Right lung (tissue), 5 donors: ENCODE data around the gene SLC31A1. TPM values are rescaled to one million over a fixed set of nuclear protein-coding genes. Genes with fewer than 3 reads are reported as not detected.

ENCODE experiments used
- DNase-seq, 2 donors: peaks; one replicate each; pipeline ENCODE4 v3.0.0-alpha.2; 2013
- polyA plus RNA-seq, 5 donors: library from polyadenylated mRNA; unstranded; fragments of 120-200 nt; gene quantifications; one replicate each; pipeline versions ENCODE4 v1.2.1 to v1.2.3, GENCODE V29; 2013; ENCODE audit warnings: inconsistent platforms in 1 of 5, low replicate concordance in 1 of 5; ENCODE audit not compliant: insufficient read length in 5 of 5, insufficient read depth in 1 of 5

The SLC31A1 gene
- polyA plus RNA-seq, 5 donors: 14.9 to 18.8 (median 15.3) TPM

- no peak for DNase-seq
These were observed 80.2 kb downstream of the SLC31A1 start for GRCh38 chr9:113301548-113301947.

DNA sequence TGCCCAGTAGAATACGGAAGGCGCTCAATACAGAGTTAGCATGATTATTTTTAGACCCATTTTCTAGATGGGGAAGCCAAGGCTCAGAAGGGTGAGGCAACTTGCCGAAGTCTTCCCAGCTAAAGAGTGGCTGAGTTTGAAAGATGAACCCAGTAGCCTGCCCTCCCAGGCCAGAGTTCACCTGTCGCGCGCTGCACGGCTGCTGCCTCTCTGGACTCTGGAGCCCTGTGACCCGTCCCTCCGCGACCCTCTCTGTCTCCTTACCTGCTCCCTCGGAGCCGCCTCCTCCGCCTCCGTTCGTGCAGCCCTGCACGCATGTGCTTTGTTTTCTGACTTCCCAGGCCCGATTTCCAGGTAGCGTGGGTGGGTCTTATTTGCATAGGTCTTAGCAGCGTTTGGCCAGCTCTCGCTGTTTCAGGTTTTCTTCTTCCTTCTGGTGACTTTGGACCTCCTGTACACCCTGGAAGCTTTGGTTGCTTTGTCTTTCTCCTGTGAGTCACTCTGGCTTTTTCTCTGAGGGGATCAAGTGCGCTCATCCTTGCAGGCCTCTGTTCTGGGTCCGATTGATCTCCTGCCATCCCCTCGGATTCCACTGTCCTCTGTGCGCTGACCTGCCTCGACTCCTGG, 81.6 kb downstream of the SLC31A1 start, which contains the start of gene RNF183:
TSS of gene RNF183 (minus strand) at position 585 of the 627 bp plus-strand sequence. CDS start 5,192 bp downstream, outside the sequence.
- no peak for DNase-seq

GRCh38 chr9:113306566-113306965, 85.2 kb downstream of the SLC31A1 start:
- no peak for DNase-seq

- no peak for DNase-seq
These were observed 86.1 kb downstream of the SLC31A1 start for GRCh38 chr9:113307396-113307975.

GRCh38 chr9:113309204-113309813, 88.0 kb downstream of the SLC31A1 start:
- DNase-seq: peak in 1 of 2 donors; percentile 27

- no peak for DNase-seq
These were observed 89.2 kb downstream of the SLC31A1 start for GRCh38 chr9:113310538-113310937.

DNA sequence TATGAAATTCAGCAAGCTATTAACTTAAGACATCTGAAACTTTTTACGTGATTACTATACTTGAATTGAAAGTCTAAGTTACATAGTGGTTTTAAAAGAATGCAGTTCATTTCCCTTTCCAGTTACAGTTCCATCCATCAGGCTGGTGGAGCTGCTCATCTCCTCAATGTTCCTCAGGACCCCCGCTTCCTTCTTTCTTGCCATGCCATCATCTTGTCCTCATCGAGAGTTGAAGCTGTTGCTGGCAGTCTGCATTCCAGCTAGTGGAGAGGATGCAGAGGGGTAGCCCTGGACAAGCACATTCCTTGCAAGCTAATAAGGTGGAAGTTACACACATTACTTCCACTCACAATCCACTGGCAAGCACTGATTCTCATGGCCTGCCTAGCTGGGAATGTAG, 90.6 kb downstream of the SLC31A1 start:
- DNase-seq: no peak

- no peak for DNase-seq
These were observed 91.9 kb downstream of the SLC31A1 start for GRCh38 chr9:113313261-113313660.

Other genes with a start within 250 kb of the SLC31A1 start
- gene ZNF883, start 209.4 kb upstream of the SLC31A1 start, polyA plus RNA-seq: 1 to 10 TPM; 4.8 to 9.4 (median 7.5) TPM
- gene ZFP37, start 164.8 kb upstream of the SLC31A1 start, polyA plus RNA-seq: 10 to 100 TPM; 10.5 to 17.8 (median 13.5) TPM
- gene SLC31A2, start 70.5 kb upstream of the SLC31A1 start, polyA plus RNA-seq: 1 to 10 TPM; 2.6 to 3.8 (median 2.7) TPM
- 10 to 100 TPM; 26.3 to 36.8 (median 34.1) TPM for gene FKBP15, start 267 bp upstream of the SLC31A1 start, polyA plus RNA-seq
- gene CDC26, start 54.0 kb downstream of the SLC31A1 start, polyA plus RNA-seq: 10 to 100 TPM; 30.3 to 38.4 (median 34.8) TPM
- 10 to 100 TPM; 26.0 to 32.7 (median 30.4) TPM for gene PRPF4, start 54.1 kb downstream of the SLC31A1 start, polyA plus RNA-seq
- under 1 TPM; 0.29 to 0.67 (median 0.61) TPM for gene RNF183, start 81.8 kb downstream of the SLC31A1 start, polyA plus RNA-seq
- 1 to 10 TPM; 4.9 to 6.8 (median 6.2) TPM for gene WDR31, start 118.7 kb downstream of the SLC31A1 start, polyA plus RNA-seq
- gene BSPRY, start 128.0 kb downstream of the SLC31A1 start, polyA plus RNA-seq: 1 to 10 TPM; 6.7 to 9.1 (median 8.4) TPM
- gene HDHD3, start 155.4 kb downstream of the SLC31A1 start, polyA plus RNA-seq: 10 to 100 TPM; 11.2 to 17.2 (median 16.7) TPM
- gene ALAD, start 179.7 kb downstream of the SLC31A1 start, polyA plus RNA-seq: 10 to 100 TPM; 36.8 to 50.0 (median 45.5) TPM
- 10 to 100 TPM; 56.3 to 70.3 (median 67.0) TPM for gene POLE3, start 189.1 kb downstream of the SLC31A1 start, polyA plus RNA-seq
- 1 to 10 TPM in 1 of 5 donors, under 1 TPM in 4; 0.51 to 1.1 (median 0.73) TPM for gene C9orf43, start 189.2 kb downstream of the SLC31A1 start, polyA plus RNA-seq
- 10 to 100 TPM; 65.3 to 82.9 (median 75.8) TPM for gene RGS3, start 242.2 kb downstream of the SLC31A1 start, polyA plus RNA-seq